ENCODE data around the gene GALNTL6.

DNA sequence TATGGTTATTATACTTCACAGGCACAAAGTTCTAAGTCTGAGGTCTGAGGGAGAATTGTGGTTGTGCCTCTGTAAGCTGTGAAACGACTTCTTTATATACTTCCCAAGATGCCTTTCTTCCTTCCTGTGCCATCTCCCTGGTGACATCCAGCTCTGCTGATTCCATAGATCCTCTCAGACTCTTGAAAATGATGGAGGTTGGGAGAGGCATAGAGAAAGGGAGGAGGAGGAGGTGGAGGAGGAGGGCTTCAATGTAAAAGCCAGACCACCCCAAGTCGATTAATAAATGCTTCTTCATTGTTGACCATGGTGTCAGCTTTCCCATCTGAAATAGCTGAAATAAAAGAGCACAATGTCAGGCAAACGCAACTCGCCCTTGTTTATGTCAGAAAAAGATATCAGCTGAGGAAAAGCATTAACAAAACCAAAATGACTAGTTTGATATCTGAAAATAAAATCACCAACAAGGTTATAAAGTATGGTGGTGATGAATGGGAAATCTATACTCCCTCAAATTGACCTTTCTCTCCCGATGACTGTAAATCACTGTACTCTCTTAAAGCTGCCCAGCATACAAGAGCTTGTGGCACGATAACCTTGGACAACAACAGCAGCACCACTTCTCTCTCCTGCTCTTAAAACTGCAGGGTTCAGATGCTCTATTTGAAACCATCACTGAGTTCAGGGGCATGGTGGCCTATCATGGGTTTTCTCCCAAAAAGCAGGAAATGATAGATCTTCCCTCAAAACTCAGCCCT is 1125.0 kb downstream of the GALNTL6 start:
- TF ChIP-seq CTCF (conservative IDR thresholded peaks at IDR 0.05; ENCODE audit: low read depth, low read length) (no peak), RAD21 (IDR thresholded peaks at IDR 0.05; ENCODE audit: low read length) (no peak), POLR2A (IDR thresholded peaks at IDR 0.05; ENCODE audit: low read depth, low read length) (no peak), SMC3 (IDR thresholded peaks at IDR 0.05; ENCODE audit: low read depth, low read length) (no peak), MXI1 (IDR thresholded peaks at IDR 0.05; ENCODE audit: borderline replicate concordance, low read depth, low read length) (no peak), BHLHE40 (IDR thresholded peaks at IDR 0.05; ENCODE audit: low read depth, low read length) (no peak)
